Measurements from ENCODE around the gene STK32B.

DNA sequence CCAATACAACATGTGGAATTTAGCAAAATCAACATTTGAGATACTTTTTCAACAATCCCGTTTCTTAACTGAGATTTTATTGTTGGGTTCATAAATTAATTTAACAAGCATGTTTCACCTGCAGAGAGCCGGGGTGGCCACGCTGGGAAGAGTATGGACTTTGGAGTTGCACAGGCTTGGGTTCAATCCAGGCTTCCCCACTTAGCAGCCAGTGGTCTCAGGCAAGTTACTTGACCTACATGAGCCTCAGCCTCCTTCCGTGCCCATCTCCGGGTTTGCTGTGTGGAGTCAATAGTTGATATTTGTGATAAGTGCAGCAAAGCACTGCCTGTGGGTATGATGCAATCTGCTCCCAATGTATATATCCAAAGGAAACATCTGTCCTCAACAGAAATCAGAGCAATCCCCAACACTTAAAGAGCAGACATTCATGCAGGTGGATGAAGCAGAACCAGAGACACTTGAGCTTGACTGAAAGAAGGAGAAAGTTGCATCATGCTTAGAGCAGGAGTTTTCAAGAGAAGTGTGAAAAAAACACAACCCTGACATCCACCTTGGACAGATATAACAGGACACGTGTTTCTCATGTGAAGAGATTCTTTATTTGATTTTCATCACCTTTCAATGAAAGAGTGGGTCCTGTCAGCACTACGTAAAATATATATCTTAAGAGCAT, 37.1 kb upstream of the STK32B start:
- TF ChIP-seq POLR2A (IDR thresholded peaks at IDR 0.05), result no peak
- TF ChIP-seq, protein P1, sequence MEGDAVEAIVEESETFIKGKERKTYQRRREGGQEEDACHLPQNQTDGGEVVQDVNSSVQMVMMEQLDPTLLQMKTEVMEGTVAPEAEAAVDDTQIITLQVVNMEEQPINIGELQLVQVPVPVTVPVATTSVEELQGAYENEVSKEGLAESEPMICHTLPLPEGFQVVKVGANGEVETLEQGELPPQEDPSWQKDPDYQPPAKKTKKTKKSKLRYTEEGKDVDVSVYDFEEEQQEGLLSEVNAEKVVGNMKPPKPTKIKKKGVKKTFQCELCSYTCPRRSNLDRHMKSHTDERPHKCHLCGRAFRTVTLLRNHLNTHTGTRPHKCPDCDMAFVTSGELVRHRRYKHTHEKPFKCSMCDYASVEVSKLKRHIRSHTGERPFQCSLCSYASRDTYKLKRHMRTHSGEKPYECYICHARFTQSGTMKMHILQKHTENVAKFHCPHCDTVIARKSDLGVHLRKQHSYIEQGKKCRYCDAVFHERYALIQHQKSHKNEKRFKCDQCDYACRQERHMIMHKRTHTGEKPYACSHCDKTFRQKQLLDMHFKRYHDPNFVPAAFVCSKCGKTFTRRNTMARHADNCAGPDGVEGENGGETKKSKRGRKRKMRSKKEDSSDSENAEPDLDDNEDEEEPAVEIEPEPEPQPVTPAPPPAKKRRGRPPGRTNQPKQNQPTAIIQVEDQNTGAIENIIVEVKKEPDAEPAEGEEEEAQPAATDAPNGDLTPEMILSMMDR (IDR thresholded peaks at IDR 0.05), result no peak

Measured in heart left ventricle (tissue), 13 donors.